LoVo (cell line): ENCODE data around the gene DAB1.

Experiments used
- DNase-seq: peaks from one replicate; pipeline ENCODE4 v3.0.0-alpha.2; 2016; ENCODE audit warnings: low spot score

DAB1 gene

DNA sequence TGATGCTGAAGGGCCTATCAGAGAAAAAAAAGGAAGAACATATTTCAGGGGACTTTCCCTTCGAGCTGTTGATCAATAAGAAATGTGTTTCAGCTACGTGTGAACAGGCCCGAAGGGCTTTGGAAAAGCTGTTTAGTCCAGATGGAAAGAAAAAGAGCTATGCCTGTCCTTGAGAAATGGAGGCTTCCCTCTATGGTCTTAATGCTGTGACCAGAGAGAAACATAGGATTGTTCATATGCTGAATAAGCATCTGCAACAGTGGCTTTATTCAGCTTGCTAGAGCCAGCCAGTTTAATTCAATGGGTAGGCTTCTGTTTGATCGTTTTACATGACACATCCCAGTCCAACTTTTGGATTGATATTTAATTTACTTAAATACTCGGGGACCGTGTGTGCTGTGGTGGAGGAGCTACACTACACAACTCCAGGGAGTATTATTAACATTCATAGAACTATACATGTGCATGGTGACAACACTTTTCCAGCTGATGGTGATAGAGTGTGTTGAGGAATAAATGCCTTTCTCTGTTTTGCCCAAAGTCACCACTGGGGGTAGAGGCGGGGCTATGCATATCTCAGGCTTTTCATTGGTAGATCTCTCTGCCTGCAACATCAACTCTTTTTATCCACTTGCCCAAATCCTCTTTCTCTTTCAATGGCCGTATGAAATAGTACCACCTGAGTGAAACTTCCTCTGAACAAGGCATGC, 351.3 kb downstream of the DAB1 start:
- no peak for DNase-seq

DNA sequence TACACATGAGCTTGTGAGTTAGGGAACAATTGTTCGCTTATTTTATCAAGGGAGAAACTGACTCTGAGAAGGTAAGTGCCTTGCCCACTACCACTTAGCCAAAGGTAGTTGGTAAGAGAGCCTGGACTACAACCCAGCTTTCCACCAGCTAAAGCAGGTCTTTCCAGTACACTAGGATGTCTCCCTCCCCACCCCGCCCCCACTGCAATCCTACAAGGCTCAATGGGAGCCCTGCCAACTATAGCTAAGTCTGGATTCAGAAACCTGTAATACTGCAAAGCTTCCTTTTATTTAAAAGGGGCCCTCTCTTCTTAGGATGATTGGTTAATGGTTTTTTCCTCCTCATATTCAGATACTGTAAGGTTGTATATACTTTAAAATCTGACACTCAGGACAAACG, 356.0 kb downstream of the DAB1 start:
- DNase-seq, result no peak

DNA sequence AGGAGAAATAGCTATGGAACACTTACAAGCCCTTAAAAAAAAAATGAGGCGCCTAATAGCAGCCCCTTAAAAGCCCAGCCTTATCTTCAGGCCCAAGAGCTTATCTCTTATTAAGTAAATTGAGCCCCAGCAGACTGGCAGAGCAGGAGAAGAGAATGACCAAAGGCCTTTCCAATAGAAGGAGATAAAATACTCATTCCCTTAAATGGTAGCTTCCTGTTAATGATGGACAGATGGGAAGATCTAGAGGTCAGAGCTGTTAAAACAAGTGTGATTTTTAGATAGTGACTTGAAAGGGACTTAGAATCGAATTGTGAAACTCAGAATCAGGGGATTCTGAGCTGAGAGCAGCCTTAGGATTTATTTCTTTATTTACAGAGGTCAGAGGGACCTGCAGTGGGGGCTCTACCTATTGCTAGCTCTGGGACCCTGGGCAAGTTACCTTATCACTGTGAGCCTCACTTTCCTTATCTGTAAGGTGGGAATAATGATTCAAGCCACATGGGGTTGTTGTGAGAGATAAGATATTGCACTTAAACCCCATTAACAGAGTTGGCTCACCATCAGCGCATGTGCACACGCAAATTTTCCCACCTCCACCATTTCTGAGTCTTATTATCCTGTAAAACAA, 356.8 kb downstream of the DAB1 start:
- DNase-seq, result no peak

DNA sequence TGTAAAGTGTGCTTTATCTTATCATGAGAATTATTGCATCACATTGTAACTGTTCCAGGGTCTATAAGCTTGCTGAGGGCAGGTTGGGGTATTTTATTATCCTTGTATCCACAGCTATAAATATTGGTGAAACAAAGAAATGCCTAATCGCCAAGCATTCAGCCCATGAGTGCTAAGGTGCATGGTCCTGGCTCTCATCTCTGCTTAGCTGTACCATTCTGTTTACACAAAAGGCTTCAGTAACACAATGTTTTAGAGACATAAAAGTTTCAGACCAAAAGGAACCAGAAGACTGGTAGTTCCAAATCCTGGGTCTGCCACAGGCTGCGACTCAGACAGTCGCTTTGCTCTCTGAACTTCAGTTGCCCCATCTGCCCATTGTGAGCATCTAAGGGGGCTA, 358.4 kb downstream of the DAB1 start:
- DNase-seq, result no peak

DNA sequence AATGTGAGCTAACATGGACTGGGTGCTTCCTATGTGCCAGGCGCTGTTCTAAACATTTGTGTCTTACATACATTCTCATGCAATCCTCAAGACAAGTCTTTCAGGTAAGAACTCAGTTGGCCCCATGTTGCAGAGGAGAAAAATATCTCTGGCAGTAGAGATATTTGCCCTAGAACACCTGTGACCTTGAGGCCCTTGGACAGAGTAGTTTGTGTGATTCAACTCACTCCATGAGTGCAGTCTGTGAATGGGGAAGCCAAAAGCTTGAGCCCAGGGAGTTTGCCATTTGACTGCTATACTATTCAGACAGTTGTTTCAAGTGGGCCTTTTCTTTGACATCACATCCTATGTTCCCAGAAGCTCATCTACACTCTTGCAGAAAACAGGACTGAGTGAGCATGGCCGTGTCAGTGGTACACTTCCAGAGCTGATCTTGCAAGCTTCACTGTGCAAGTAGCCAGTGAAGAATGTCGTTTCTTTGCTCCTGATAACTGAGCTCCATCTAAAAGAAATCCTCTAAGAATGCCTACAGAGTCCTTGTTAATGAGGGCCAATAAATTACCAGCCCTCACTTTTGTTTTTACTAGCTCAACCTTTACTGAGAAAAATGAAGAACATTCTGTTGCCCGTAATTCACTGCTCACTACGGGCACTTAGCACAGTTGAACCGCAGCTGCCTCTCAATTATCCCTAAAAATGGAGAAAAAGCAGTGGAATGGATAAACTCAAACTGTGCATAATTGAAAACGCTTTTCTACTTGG, 359.3 kb downstream of the DAB1 start:
- DNase-seq, result no peak

DNA sequence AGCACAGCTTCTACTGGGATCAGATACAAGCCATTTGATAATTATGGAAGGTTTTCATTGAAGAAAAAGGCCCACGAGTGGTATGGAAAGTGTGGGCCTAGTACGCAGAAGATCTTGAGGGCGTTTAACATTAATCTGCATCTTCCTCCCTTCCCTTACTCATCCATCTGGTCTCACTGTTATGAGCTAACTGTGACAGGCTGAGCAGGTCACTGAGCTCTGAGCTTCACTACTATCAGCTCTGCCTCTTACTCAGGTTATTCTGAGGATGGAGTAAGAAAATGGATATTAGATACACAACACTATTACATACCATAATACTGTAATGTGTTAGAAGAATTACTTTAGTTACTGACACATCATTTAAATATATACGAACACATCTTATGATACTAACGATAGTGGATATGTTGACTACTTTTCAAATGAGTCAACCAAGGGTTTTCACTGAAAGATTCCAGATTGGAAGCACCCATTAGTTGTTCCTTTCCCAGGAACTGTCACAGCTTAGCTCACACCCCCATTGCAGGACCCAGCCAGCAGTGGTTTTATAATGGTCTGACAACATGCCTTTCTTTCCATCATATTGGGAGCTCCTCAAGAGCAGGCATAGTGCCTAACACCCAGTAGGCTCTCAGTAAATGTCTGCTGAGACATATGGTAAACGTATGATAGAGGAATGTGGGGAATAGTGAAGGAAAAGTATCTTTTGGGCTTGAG, 360.3 kb downstream of the DAB1 start:
- no peak for DNase-seq

DNA sequence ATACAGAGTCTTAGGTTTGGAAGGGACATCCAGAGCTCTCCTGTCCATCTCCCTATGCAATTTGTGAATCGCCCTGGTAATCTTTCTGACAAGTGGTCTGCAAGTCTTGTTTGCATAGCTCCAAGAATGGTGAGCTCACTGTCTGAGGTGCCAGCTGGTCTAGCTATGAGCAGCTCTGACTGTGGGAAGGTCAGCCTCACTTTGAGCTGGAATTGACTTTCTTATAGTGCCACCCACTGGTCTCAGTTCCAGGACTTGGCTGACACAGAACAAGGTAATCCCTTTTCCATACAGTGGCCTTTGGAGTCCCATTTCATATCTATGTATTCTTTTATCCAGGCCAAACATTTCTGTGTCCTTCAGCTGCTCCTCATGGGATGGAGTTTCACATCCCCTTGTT, 362.5 kb downstream of the DAB1 start:
- no peak for DNase-seq

DNA sequence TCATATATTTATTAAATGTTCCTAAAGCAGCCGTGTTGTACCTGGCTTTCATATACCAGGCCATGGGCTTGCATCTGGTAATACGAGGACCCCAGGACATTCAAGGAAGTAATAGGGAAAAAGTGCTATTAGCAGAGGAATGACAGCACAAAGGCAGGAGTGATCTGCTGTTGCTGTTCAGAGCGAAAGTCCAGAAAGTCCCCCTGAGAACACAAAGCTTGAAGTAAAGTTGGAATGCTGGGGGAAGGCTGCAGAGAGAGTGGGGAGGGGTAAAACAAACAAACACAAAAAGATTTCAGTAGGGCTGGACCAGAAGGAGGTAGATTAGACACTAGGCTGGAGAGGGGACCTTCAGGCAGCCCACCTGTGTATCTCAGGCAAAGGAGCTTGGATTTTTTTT, 363.4 kb downstream of the DAB1 start:
- no peak for DNase-seq

DNA sequence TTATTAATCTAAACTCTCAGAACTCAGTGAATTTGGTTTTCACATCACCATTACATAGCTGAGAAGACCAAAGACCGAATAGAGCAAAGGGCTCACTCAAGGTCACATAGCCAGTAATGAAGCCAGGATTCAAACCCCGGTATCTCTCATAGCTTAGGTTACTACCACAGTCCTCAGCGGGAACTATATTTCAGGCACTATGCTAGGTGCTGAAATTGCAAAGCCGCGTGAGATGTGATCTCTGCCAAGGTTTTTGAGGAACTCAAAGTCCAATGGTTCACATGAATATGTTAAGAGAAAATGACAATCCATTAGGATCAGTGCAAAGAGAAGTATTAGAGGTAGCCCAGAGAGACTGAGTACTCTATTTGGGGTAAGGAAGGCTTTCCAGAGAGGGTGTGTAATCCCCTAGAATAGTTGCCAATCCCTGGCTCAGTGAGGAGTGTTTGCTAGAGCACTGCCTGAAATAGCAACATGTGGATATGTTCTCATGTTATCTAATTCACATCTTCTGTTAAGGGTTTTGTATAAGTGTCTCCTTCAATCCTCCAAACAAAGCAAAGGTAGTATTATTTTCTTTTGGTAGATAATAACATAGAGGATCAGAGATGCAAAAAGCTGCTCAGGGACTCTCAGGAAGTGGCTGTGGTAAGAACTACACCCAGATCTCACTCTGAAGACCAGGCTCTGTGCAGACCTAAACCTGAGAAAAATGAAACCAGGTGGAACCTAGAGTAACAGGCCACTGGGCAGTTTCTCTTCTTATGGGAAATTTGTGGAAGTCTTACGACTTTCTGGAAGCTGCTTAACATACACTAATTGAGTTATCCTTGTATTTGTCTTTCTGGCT, 365.0 kb downstream of the DAB1 start:
- no peak for DNase-seq

DNA sequence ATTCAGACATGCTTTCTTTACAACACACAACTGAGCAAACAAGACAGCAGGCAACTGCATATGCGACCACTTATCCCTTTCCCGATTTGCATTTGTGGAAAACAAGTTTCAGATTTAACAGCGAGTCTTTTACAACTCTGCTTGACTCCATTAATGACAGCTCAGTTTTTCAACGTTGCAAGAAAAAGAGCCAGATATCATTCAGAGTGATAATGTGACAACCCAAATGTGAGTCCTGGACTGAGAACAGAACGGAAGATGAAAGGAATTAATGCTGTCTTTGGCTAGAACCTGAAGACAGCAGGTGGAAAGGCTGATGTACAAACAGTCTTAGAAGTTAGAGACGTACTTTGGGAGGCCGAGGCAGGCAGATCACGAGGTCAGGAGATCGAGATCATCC, 375.0 kb downstream of the DAB1 start:
- no peak for DNase-seq

DNA sequence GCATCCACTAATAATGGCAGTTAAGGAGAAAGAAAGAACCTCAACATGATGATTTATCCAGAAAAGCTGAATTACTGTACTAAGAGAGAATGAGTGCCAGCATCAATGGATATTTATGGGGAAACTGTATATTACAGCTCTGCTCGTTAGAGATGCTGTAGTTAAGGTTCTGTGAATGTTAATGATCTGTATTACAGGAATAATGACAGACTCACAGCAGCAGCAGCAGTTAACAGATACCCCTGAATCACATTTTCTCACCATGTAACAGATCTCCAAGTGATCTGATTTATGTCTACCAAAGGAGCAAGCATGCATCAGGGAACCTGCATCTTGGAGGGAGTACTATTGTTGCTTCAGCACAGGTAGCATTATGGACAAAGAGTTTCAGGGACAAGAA, 377.4 kb downstream of the DAB1 start:
- DNase-seq, result no peak

DNA sequence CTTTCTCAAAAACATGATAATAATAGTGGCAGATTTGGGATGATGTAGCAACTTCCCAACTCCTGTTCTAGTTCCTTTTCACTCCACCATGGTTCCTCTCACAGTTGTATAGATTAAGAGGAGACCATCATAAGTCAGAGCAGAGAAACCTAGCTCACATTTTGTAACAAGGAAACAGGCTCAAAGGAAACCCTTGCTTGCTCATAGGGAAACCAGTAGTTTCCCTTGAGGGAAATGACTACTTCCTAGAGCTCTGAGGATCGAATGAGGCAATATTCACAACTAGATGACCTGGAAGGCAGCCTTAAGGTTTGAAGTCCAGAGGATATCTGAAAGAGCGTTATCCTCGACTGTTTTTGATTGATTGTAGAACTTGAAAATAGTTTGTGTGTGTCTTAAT, 382.0 kb downstream of the DAB1 start:
- no peak for DNase-seq

DNA sequence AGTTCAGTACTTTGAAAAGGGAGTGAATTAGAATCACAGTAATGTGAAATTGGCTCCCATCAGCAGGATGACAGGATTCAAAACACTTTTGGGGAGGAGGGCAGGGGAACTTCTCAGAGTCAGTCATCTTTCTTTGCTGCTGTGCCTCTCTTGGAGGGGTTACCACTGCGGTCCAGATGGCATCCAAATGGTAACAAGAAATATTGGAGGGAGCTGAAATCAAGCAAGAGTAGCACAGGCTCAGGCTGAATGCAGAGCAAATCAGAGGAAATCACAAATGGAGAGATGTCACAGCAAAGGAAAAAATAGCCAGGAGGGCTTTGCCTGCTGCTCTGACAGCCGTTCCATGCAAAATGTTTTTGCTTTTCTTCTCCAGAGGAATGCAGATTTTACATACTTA, 383.0 kb downstream of the DAB1 start:
- DNase-seq, result no peak

DNA sequence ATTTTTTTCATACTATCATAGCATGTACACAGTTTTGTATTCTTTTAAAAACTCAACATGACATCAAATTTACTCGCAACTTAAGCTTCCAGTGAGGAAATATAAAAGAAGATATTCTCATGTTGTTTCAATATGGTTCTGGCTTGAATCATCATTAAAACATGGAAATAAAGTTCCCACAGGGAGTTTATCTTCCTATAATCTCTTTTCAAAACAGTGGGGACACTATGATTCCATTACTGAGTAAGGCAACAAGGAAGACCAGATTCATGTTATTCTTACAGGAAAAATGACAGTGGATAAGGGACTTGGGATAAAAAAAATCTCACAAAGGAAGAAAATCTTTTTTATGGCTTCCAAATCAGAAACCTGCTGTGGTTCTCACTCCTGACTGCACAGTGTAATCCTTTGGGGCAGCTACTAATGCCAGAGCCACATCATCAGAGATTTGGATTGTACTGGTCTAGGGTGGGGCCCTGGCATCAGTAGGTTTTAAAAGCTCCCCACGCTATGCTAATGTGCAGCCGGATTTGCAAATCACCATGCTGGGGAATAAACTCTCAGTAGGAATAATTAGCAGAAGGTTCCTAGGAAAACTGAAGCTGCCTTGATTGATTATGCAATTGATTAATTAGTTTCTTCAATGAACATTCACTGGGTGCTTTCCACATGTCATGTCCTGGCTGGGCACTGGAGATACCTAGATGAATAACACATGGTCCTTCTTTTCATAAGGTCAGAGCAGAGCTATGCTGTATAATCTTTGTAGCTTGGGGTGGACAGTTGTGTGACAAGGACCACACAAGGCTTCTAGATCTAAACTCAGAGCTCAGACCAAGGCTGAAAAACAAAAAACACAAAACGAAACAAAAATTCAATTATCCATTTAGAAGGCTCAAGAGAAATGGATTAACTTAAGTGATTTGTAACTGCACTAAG, 386.9 kb downstream of the DAB1 start:
- no peak for DNase-seq

DNA sequence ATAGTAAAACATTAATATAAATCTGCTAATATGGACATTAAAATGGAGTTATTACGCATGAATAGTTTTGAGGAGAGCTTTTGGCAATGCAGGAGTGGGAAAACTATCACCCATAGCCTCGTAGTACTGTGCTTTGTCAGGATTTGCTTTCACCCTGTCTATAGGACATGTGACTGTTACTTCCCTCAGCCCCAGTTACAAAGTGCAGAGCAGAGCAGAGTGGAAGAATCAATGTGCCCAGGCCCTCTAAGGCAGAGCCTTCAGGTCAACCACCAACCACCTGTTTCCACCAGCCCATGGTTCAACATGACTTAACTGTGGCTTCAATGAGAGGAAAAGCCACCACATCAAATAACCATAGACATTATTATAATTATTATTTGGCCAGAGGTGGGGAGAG, 389.1 kb downstream of the DAB1 start:
- no peak for DNase-seq

DNA sequence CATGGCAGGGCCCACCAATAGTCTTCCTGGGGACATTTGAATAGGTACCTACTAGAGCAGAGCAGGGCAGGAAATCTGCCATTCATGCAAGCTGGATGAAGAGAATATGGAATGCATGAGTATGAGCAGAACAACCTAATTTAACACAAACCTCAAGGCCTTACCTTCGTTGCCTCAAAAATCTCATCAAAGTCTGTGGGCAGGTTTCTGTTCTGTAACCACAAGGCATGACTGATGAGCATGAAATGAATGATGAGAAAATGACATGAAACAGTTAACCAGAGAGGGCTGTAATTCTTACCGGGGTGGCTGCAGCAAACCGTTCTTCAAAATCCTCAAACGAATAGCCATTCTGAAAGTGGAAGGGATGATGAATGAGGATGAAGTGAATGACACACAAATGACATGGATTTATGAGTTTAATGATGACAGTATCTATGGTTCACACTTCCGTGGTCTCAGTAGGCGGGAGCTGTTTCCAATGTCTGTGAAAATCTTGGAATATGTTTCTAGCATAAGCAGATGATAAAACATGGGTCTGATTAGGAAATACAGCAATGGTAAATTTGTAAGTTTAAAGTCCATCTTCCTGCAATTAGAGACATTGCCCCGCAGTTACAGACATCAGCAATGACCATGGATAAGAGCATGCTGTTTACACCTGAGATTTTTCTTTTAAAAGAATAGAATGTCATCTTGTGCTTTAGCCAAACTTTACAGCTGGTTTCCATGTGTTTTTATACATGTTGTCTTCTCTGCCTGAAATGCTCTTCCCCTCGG, 390.4 kb downstream of the DAB1 start:
- DNase-seq, result no peak

DNA sequence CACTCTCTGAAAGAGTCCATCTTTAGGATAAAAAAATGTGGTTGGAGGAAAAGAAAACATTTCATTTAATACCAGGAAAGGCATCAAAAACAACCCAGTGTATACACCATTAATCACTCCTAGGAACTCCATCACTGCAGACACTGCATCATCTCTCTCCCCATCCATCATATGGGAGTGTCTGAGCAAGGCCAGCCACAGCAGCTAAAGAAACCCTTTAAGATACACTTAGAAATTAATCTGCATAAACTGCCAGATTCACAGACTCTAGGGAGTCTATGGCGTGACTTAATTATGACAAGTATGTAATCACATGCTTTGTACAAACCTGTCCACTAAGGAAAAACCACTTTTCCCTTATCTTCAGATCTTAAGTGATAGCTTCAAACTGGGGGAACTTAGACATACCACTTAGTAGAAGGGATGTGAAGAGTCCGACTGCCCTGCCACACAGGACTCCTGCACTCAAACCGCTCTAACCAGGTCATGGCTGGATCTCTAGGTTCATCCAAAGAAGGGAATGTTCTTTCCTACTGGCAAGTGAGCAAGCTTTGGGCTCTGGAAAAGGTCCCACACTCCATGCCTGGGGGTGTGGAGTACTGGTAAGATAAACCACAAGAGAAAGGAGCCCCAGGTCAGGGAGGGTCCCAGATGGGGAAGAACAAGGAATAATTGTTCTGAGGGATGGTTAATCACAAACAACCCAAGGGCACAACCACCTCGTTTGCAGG, 397.1 kb downstream of the DAB1 start:
- DNase-seq, result no peak

DNA sequence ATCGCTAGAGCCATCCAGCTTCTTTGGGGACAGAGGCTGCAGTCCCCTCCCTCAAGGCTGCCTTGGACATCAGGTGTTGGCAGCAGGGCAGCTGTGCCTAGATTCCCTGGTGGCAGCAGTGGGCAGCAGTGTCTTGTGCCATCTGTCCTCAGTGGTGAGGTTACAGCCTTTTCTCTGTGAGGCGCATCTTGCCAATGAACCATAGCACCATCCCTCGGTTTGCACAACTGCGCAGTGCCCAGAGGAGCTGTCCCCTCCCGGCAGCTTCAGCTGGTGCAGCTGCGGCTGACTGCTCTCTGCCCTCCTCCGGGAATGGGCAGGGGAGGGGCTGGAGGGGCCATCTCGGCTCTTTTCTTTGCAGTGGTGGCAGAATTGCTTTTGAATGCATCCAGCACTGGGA, 399.0 kb downstream of the DAB1 start:
- no peak for DNase-seq

DNA sequence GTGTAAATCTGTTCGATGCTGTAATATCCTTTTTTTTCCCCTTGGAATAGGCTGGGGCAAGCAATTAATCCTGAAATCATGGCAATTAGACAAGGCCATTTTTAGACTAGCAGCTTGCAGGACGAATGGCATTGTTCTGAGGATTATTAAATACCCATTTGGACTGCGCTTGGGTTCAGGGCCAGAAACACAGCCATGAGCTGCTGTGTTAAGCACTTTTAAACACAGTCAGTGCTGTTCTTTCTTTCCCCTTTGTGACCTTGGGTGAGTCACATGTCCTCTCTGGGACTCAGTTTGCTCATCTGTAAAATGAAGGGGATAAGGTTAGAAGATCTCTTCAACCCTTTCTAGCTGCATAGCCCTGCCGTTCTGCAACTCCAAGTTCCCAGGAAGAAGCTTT, 399.4 kb downstream of the DAB1 start:
- no peak for DNase-seq
